HL-60 (cell line): ENCODE data around the gene HNRNPA0.

Source experiments
- CTCF ChIP-seq: IDR thresholded peaks from one replicate; pipeline ENCODE4 v1.5.1; 2011; ENCODE audit warnings: low read length, control low read depth, inconsistent platforms; ENCODE audit not compliant: insufficient read depth
- POLR2AphosphoS5 ChIP-seq: IDR thresholded peaks from 2 replicates; pipeline ENCODE4 v1.6.1; 2012; ENCODE audit warnings: low read depth
- SPI1 ChIP-seq: IDR thresholded peaks from 2 replicates; pipeline ENCODE4 v1.6.1; 2012; ENCODE audit warnings: low read depth, mild to moderate bottlenecking, borderline replicate concordance

DNA sequence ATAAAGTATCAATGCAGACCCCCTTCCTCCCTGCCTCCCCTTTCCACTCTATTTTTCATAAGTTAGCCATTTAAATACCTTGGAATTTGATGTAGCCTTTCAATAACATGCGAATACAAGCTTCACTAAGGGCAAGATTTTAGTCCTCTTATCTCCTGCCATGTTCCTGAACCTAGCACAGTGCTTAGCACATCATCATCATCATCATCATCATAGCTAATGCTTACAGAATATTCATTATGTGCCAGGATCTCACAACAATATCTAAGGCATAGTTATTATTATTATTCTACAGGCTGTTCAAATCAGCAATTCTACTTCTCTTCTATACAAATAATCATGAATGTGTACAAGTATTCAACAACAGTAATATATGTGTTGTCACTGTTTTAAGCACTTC, 38.7 kb downstream of the HNRNPA0 start:
- TF ChIP-seq CTCF: no peak
- no peak for TF ChIP-seq POLR2AphosphoS5
- no peak for TF ChIP-seq SPI1
